Panc1 (cell line): ENCODE measurements around the gene AKIRIN1. TPM values are rescaled to one million over a fixed set of nuclear protein-coding genes. Genes with fewer than 3 reads are reported as not detected.

Source experiments
- ATAC-seq: fragments of 200-7000 bp; cut with Tn5 transposase; 2 replicates; pipeline ENCODE4 v1.9.1; 2020; ENCODE audit warnings: mild to moderate bottlenecking, moderate library complexity
- BruUV-seq: library from RNA; stranded (reverse); fragments of 400-500 nt; replicated peaks from 2 replicates; lab custom pipeline; 2021; lab: Mats Ljungman, UMichigan
- CTCF ChIA-PET: fragments of 300-600 bp; sonication (Branson Sonifier 250); formaldehyde crosslinking; loops from one replicate; lab custom pipeline; 2022; ENCODE audit warnings: antibody characterized with exemption; lab: Charles Lee
- POLR2A ChIA-PET: fragments of 300-600 bp; sonication (Branson Sonifier 250); formaldehyde crosslinking; loops from one replicate; lab custom pipeline; 2022; ENCODE audit warnings: antibody characterized with exemption; lab: Charles Lee
- DNase-seq: peaks from one replicate; pipeline ENCODE4 v3.0.0-alpha.2; 2010; ENCODE audit warnings: low read depth, low spot score
- H3K27ac ChIP-seq: 2 replicates; pipeline ENCODE4 v1.5.1; 2011; ENCODE audit warnings: mild to moderate bottlenecking, low read length, inconsistent platforms
- H3K27me3 ChIP-seq: fragments of 200-500 bp; sonication (Bioruptor generic); 2 replicates; pipeline ENCODE4 v1.6.0; 2014; ENCODE audit warnings: low read length, inconsistent platforms; ENCODE audit not compliant: control insufficient read depth, insufficient read depth
- H3K36me3 ChIP-seq: fragments of 200-500 bp; sonication (Bioruptor generic); 2 replicates; pipeline ENCODE4 v1.5.1; 2014; ENCODE audit warnings: inconsistent platforms, mild to moderate bottlenecking, low read length, moderate library complexity; ENCODE audit not compliant: control insufficient read depth, insufficient read depth
- H3K4me1 ChIP-seq: 2 replicates; pipeline ENCODE4 v1.5.1; 2011; ENCODE audit warnings: inconsistent platforms, mild to moderate bottlenecking, low read length, moderate library complexity; ENCODE audit not compliant: control insufficient read depth, insufficient read depth
- H3K4me3 ChIP-seq, 2 experiments: 2 replicates each; pipeline ENCODE4 v1.5.1; 2011 to 2012; ENCODE audit warnings: low read depth in 2 of 2, low read length in 2 of 2, mild to moderate bottlenecking in 2 of 2, inconsistent platforms in 1 of 2, moderate library complexity in 1 of 2
- H3K9me3 ChIP-seq: fragments of 200-500 bp; sonication (Bioruptor generic); 2 replicates; pipeline ENCODE4 v1.5.1; 2014; ENCODE audit warnings: low read depth, mild to moderate bottlenecking, inconsistent platforms, low read length, moderate library complexity; ENCODE audit not compliant: control insufficient read depth, insufficient read depth
- CTCF ChIP-seq: fragments of 450-650 bp; IDR thresholded peaks from 2 replicates; pipeline ENCODE4 v1.5.1; 2017; ENCODE audit warnings: mild to moderate bottlenecking
- POLR2AphosphoS5 ChIP-seq: IDR thresholded peaks from 2 replicates; pipeline ENCODE4 v1.6.1; 2012; ENCODE audit warnings: mild to moderate bottlenecking, low read depth, low read length, moderate library complexity
- REST ChIP-seq, 2 experiments: IDR thresholded peaks; 2 replicates each; pipeline ENCODE4 v1.6.1; 2011 to 2012; ENCODE audit warnings: low read depth in 2 of 2, control low read depth in 1 of 2, low read length in 1 of 2, mild to moderate bottlenecking in 1 of 2, moderate library complexity in 1 of 2; ENCODE audit not compliant: insufficient read depth in 1 of 2
- SIN3A ChIP-seq: IDR thresholded peaks from 2 replicates; pipeline ENCODE4 v1.6.1; 2012; ENCODE audit warnings: low read depth, mild to moderate bottlenecking, low read length, moderate library complexity, borderline replicate concordance; ENCODE audit not compliant: insufficient read depth
- TCF7L2 ChIP-seq: IDR thresholded peaks from 2 replicates; pipeline ENCODE4 v1.6.1; 2011; ENCODE audit warnings: mild to moderate bottlenecking, low read depth, low read length, inconsistent platforms
- in situ Hi-C: cut with HindIII; loops from 2 replicates; pipeline ENCODE4 v1.10.0; 2016; ENCODE audit warnings: low sequenced_read_pairs, low pct_unique_long_range_greater_than_20kb
- intact Hi-C: fragments of 100-400 bp; cut with micrococcal nuclease; formaldehyde crosslinking; loops from one replicate; pipeline ENCODE4 v1.10.0; 2022; ENCODE audit not compliant: unreplicated experiment
- total RNA-seq: library from RNA; stranded (reverse); gene quantifications from one replicate; pipeline ENCODE4 v1.2.1, GENCODE V29; 2021; ENCODE audit not compliant: unreplicated experiment

The AKIRIN1 gene
- total RNA-seq, 1 experiment from 2014 or later, result 116 TPM

GRCh38 chr1:39047374-39048229 lies 56.5 kb downstream of the AKIRIN1 start:
- H3K4me3 ChIP-seq, result no peak overlapping the region
- TF ChIP-seq REST (IDR thresholded peaks at IDR 0.05; ENCODE audit: insufficient read depth in 1 of 2, low read depth in 2 of 2, low read length in 1 of 2) (no peak), CTCF (no peak), SIN3A (no peak), POLR2AphosphoS5 (no peak), TCF7L2 (no peak)
- intact Hi-C loops (no loop called here), in situ Hi-C loops (no loop called here)
- no peaks in the 10 kb centered on the region for H3K27me3 ChIP-seq
- no peaks in the 10 kb centered on the region for H3K4me1 ChIP-seq
- ChIA-PET POLR2A (no interaction called here), CTCF (interaction anchor here (0.7 kb wide), 1 partner anchor 38 kb away, joined by 6 read pairs; no protein-coding TSS in a partner anchor)
- no peak overlapping the region for H3K27ac ChIP-seq
- no TSS peak for BruUV-seq
- no peaks in the 10 kb centered on the region for H3K36me3 ChIP-seq
- DNase-seq (no peak), ATAC-seq (no peak)
- no peaks in the 10 kb centered on the region for H3K9me3 ChIP-seq

- DNase-seq, result no peak
- Histone ChIP-seq H3K27me3 (no peaks in the 10 kb centered on the region), H3K27ac (no peak overlapping the region), H3K4me3 (no peak overlapping the region), H3K9me3 (no peaks in the 10 kb centered on the region), H3K36me3 (no peaks in the 10 kb centered on the region), H3K4me1 (no peaks in the 10 kb centered on the region)
- no TSS peak for BruUV-seq
- POLR2A ChIA-PET, result interaction anchor here (0.7 kb wide), 1 partner anchor 168 kb away, joined by 3 read pairs; no protein-coding TSS in a partner anchor
- in situ Hi-C loops, result no loop called here
- CTCF ChIA-PET, result interaction anchor here (0.7 kb wide), 1 partner anchor 37 kb away, joined by 6 read pairs; no protein-coding TSS in a partner anchor
- TF ChIP-seq CTCF, result no peak
- TF ChIP-seq POLR2AphosphoS5, result no peak
- TF ChIP-seq REST (IDR thresholded peaks at IDR 0.05; ENCODE audit: insufficient read depth in 1 of 2, low read depth in 2 of 2, low read length in 1 of 2), result no peak
- no peak for TF ChIP-seq SIN3A
- no peak for TF ChIP-seq TCF7L2
- ATAC-seq, result no peak
- intact Hi-C loops, result no loop called here
Observed at GRCh38 chr1:39048745-39049370, 57.8 kb downstream of the AKIRIN1 start.
